ENCODE data around the gene SLC4A4. TPM values are rescaled to one million over a fixed set of nuclear protein-coding genes. Genes with fewer than 3 reads are reported as not detected.

The SLC4A4 gene
- total RNA-seq, 1 experiment from 2014 or later = 1.1 TPM

DNA sequence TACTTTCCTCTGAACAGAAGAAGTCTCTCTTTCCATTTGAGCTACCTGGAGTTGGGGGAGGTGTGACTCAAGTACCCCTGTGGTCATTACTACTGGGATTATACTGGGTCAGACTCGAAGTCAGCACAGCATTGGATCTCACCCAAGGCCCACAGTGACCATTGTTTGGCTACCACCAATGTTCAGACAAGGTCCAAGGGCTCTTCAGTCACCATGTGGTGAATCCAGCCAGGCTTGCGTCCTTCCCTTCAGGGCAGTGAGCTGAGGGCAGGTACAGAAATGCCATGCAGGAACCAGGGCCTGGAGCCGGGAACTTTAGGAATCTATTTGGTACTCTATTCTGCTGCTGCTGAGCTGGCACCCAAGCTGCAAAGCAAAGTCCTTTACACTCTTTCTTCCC is 5.5 kb upstream of the SLC4A4 start:
- DNase-seq (ENCODE audit: low spot score) (no peak), ATAC-seq (no peak)
- H3K9me3 Mint-ChIP-seq = peaks cover 6% of the 10 kb centered on the region
- H3K4me1 Mint-ChIP-seq = no peaks in the 10 kb centered on the region
- H3K36me3 Mint-ChIP-seq = no peaks in the 10 kb centered on the region
- H3K27ac Mint-ChIP-seq = no peak overlapping the region
- no peaks in the 10 kb centered on the region for H3K27me3 Mint-ChIP-seq (ENCODE audit: low read depth)
- TF ChIP-seq ZNF317 (CRISPR knock-in tag; IDR thresholded peaks at IDR 0.05; ENCODE audit: borderline replicate concordance, low read depth) (no peak), JAZF1 (CRISPR knock-in tag; IDR thresholded peaks at IDR 0.05) (no peak)
- ChIA-PET POLR2A (no interaction called here), CTCF (no interaction called here)
- no peak overlapping the region for H3K4me3 Mint-ChIP-seq

DNA sequence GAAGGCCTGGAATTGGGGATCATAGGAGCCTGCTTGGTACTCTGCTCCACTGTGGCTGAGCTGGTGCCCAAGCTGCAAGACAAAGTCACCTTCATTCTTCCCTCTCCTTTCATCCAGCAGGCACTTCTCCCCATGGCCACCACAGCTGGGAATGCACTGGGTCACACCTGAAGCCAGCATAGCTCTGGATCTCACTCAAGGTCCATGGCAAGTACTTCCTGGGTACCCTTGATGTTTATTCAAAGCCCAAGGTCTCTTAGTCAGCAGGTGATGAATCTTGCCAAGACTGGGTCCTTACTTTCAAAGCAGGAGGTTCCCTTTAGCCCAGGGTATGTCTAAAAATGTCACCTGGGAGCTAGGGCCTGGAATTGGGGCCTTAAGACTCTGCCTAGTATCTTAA is 4.9 kb upstream of the SLC4A4 start:
- CTCF ChIA-PET = no interaction called here
- ATAC-seq (no peak), DNase-seq (ENCODE audit: low spot score) (no peak)
- Mint-ChIP-seq H3K36me3 (no peaks in the 10 kb centered on the region), H3K27me3 (ENCODE audit: low read depth) (no peaks in the 10 kb centered on the region), H3K4me1 (no peaks in the 10 kb centered on the region), H3K4me3 (no peak overlapping the region), H3K27ac (no peak overlapping the region), H3K9me3 (peaks cover 6% of the 10 kb centered on the region; the same call in 1 of the 2 replicates)
- POLR2A ChIA-PET = no interaction called here
- TF ChIP-seq HMGXB4 (CRISPR knock-in tag; IDR thresholded peaks at IDR 0.05) (no peak), ZNF416 (CRISPR knock-in tag; IDR thresholded peaks at IDR 0.05) (no peak), FOXJ3 (CRISPR knock-in tag; IDR thresholded peaks at IDR 0.05; ENCODE audit: borderline replicate concordance) (no peak), ZNF263 (CRISPR knock-in tag; IDR thresholded peaks at IDR 0.05; ENCODE audit: low read depth) (no peak), PRDM15 (CRISPR knock-in tag; IDR thresholded peaks at IDR 0.05) (no peak), GABPB1 (CRISPR knock-in tag; IDR thresholded peaks at IDR 0.05) (no peak), EMX1 (CRISPR knock-in tag; IDR thresholded peaks at IDR 0.05) (no peak), FOXP1 (CRISPR knock-in tag; IDR thresholded peaks at IDR 0.05; ENCODE audit: borderline replicate concordance) (no peak), PRRX2 (CRISPR knock-in tag; IDR thresholded peaks at IDR 0.05) (no peak), GTF2I (CRISPR knock-in tag; conservative IDR thresholded peaks at IDR 0.05) (no peak), RORB (CRISPR knock-in tag; IDR thresholded peaks at IDR 0.05) (no peak), TCF7 (CRISPR knock-in tag; IDR thresholded peaks at IDR 0.05; ENCODE audit: low read depth) (no peak), JAZF1 (CRISPR knock-in tag; IDR thresholded peaks at IDR 0.05) (no peak)
- TF ChIP-seq, protein P1, sequence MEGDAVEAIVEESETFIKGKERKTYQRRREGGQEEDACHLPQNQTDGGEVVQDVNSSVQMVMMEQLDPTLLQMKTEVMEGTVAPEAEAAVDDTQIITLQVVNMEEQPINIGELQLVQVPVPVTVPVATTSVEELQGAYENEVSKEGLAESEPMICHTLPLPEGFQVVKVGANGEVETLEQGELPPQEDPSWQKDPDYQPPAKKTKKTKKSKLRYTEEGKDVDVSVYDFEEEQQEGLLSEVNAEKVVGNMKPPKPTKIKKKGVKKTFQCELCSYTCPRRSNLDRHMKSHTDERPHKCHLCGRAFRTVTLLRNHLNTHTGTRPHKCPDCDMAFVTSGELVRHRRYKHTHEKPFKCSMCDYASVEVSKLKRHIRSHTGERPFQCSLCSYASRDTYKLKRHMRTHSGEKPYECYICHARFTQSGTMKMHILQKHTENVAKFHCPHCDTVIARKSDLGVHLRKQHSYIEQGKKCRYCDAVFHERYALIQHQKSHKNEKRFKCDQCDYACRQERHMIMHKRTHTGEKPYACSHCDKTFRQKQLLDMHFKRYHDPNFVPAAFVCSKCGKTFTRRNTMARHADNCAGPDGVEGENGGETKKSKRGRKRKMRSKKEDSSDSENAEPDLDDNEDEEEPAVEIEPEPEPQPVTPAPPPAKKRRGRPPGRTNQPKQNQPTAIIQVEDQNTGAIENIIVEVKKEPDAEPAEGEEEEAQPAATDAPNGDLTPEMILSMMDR (IDR thresholded peaks at IDR 0.05) = no peak
- TF ChIP-seq, protein P2, sequence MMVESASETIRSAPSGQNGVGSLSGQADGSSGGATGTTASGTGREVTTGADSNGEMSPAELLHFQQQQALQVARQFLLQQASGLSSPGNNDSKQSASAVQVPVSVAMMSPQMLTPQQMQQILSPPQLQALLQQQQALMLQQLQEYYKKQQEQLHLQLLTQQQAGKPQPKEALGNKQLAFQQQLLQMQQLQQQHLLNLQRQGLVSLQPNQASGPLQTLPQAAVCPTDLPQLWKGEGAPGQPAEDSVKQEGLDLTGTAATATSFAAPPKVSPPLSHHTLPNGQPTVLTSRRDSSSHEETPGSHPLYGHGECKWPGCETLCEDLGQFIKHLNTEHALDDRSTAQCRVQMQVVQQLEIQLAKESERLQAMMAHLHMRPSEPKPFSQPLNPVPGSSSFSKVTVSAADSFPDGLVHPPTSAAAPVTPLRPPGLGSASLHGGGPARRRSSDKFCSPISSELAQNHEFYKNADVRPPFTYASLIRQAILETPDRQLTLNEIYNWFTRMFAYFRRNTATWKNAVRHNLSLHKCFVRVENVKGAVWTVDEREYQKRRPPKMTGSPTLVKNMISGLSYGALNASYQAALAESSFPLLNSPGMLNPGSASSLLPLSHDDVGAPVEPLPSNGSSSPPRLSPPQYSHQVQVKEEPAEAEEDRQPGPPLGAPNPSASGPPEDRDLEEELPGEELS (CRISPR knock-in tag; IDR thresholded peaks at IDR 0.05) = no peak
- TF ChIP-seq, protein P3, sequence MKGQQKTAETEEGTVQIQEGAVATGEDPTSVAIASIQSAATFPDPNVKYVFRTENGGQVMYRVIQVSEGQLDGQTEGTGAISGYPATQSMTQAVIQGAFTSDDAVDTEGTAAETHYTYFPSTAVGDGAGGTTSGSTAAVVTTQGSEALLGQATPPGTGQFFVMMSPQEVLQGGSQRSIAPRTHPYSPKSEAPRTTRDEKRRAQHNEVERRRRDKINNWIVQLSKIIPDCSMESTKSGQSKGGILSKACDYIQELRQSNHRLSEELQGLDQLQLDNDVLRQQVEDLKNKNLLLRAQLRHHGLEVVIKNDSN (CRISPR knock-in tag; IDR thresholded peaks at IDR 0.05) = no peak
- TF ChIP-seq, protein P4, sequence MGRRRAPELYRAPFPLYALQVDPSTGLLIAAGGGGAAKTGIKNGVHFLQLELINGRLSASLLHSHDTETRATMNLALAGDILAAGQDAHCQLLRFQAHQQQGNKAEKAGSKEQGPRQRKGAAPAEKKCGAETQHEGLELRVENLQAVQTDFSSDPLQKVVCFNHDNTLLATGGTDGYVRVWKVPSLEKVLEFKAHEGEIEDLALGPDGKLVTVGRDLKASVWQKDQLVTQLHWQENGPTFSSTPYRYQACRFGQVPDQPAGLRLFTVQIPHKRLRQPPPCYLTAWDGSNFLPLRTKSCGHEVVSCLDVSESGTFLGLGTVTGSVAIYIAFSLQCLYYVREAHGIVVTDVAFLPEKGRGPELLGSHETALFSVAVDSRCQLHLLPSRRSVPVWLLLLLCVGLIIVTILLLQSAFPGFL (CRISPR knock-in tag; IDR thresholded peaks at IDR 0.05; ENCODE audit: borderline replicate concordance) = no peak
